Measurements from ENCODE around the gene APC2.

APC2 gene

GRCh38 chr19:1513499-1514294 is 63.8 kb downstream of the APC2 start:
- peak overlapping the region; percentile 55 for H3K4me2 ChIP-seq (ENCODE audit: low read length)
- peaks cover 22% of the 10 kb centered on the region for H3K27me3 ChIP-seq (ENCODE audit: control insufficient read depth, low read length)
- H3K9me2 ChIP-seq (replicated peaks; ENCODE audit: control insufficient read depth, low read length), result no peaks in the 10 kb centered on the region
- no peaks in the 10 kb centered on the region for H3K9me3 ChIP-seq (ENCODE audit: control insufficient read depth, insufficient read depth, low read length)
- no peaks in the 10 kb centered on the region for H3K36me3 ChIP-seq (ENCODE audit: control insufficient read depth, low read length)
- 0 out of 2 replicates have a peak, but pooled peaks cover 3% of the 10 kb centered on the region for H4K20me1 ChIP-seq (ENCODE audit: control insufficient read depth, insufficient read depth, low read depth, low read length)
- peak overlapping the region; percentile 46; the same call in 1 of the 2 replicates for H3K4me3 ChIP-seq (ENCODE audit: low read length)
- H3K4me1 ChIP-seq (ENCODE audit: control insufficient read depth, low read length), result peaks cover 10% of the 10 kb centered on the region
- no peak overlapping the region for H3K27ac ChIP-seq (ENCODE audit: low read depth, low read length)
- no peaks in the 10 kb centered on the region for H3F3A ChIP-seq (ENCODE audit: control insufficient read depth, insufficient read depth)
- peak; percentile 84 for TF ChIP-seq CTCF (IDR thresholded peaks at IDR 0.05; ENCODE audit: low read depth, low read length, poor library complexity, severe bottlenecking)
- no peak for TF ChIP-seq EZH2phosphoT487 (IDR thresholded peaks at IDR 0.05; ENCODE audit: borderline replicate concordance, low read length)
- H3K79me2 ChIP-seq (ENCODE audit: control insufficient read depth, low read length), result no peaks in the 10 kb centered on the region

GRCh38 chr19:1514295-1514661 is 64.4 kb downstream of the APC2 start:
- Histone ChIP-seq H3K36me3 (ENCODE audit: control insufficient read depth, low read length) (no peaks in the 10 kb centered on the region), H3K27ac (ENCODE audit: low read depth, low read length) (no peak overlapping the region), H3K4me1 (ENCODE audit: control insufficient read depth, low read length) (peaks cover 10% of the 10 kb centered on the region), H3K4me2 (ENCODE audit: low read length) (no peak overlapping the region), H3K79me2 (ENCODE audit: control insufficient read depth, low read length) (no peaks in the 10 kb centered on the region), H4K20me1 (ENCODE audit: control insufficient read depth, insufficient read depth, low read depth, low read length) (0 out of 2 replicates have a peak, but pooled peaks cover 3% of the 10 kb centered on the region), H3K9me2 (replicated peaks; ENCODE audit: control insufficient read depth, low read length) (no peaks in the 10 kb centered on the region), H3K27me3 (ENCODE audit: control insufficient read depth, low read length) (peaks cover 22% of the 10 kb centered on the region), H3K9me3 (ENCODE audit: control insufficient read depth, insufficient read depth, low read length) (no peaks in the 10 kb centered on the region), H3F3A (ENCODE audit: control insufficient read depth, insufficient read depth) (no peaks in the 10 kb centered on the region), H3K4me3 (ENCODE audit: low read length) (no peak overlapping the region)
- TF ChIP-seq CTCF (IDR thresholded peaks at IDR 0.05; ENCODE audit: low read depth, low read length, poor library complexity, severe bottlenecking), result no peak
- TF ChIP-seq EZH2phosphoT487 (IDR thresholded peaks at IDR 0.05; ENCODE audit: borderline replicate concordance, low read length), result no peak

GRCh38 chr19:1514986-1515721 is 65.2 kb downstream of the APC2 start:
- H3K9me3 ChIP-seq (ENCODE audit: control insufficient read depth, insufficient read depth, low read length), result no peaks in the 10 kb centered on the region
- peaks cover 16% of the 10 kb centered on the region for H3K27me3 ChIP-seq (ENCODE audit: control insufficient read depth, low read length)
- no peak overlapping the region for H3K4me3 ChIP-seq (ENCODE audit: low read length)
- peaks cover 10% of the 10 kb centered on the region for H3K4me1 ChIP-seq (ENCODE audit: control insufficient read depth, low read length)
- H3F3A ChIP-seq (ENCODE audit: control insufficient read depth, insufficient read depth), result no peaks in the 10 kb centered on the region
- no peaks in the 10 kb centered on the region for H3K36me3 ChIP-seq (ENCODE audit: control insufficient read depth, low read length)
- no peak for TF ChIP-seq EZH2phosphoT487 (IDR thresholded peaks at IDR 0.05; ENCODE audit: borderline replicate concordance, low read length)
- TF ChIP-seq CTCF (IDR thresholded peaks at IDR 0.05; ENCODE audit: low read depth, low read length, poor library complexity, severe bottlenecking), result no peak
- H4K20me1 ChIP-seq (ENCODE audit: control insufficient read depth, insufficient read depth, low read depth, low read length), result 0 out of 2 replicates have a peak, but pooled peaks cover 3% of the 10 kb centered on the region
- no peak overlapping the region for H3K27ac ChIP-seq (ENCODE audit: low read depth, low read length)
- H3K79me2 ChIP-seq (ENCODE audit: control insufficient read depth, low read length), result no peaks in the 10 kb centered on the region
- no peaks in the 10 kb centered on the region for H3K9me2 ChIP-seq (replicated peaks; ENCODE audit: control insufficient read depth, low read length)
- no peak overlapping the region for H3K4me2 ChIP-seq (ENCODE audit: low read length)

Data from DOHH2 (cell line).